ENCODE results near the gene FBXO21.

Gene FBXO21

DNA sequence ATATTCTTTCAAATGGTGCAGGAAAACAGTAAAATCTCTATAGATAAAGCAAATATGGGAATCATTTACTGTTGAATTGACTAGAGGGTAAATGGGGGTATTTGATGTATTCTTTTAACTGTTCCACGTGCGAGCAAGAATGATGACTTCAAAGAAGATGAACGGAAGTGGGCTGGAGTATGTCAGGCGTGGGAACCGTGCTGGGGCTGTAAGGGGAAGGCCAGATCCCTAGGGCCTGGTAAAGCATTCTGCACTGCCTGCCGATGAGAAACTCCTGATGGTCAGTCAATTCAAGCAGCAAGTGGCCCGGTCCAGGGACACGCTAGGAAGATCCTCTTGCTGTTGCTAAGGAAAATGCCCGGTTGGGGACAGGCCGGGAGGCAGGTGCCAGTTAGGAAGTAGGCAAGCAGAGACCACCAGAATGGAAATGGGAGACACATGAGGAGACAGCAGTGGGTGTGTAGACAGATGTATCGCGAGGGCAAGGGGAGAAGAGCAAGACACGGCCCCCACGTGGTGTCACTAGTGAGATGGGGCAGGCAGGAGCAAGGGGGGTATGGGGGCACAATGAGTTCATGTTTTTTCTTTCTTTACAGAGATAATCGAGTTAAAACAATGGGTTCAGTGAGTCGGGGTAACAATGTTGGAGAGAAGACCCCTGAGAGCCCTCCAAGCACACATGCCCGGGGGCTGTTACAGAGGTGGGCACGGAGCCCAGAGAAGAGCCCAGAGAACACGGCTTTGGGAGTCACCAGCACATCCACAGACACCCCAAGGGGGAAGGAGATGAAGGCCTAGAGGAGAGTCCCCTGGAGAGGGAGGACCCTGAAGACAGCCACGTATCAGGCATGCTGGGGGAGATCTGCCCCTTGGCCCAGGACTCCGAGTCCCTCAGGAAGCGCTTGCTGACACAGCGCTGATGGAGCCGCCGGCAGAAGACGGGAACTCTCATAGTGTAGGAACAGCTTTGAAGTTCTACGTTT, 37.2 kb downstream of the FBXO21 start (continued):
- TF ChIP-seq ZNF70 (CRISPR knock-in tag; IDR thresholded peaks at IDR 0.05), result no peak
- no peak for TF ChIP-seq ISL1 (CRISPR knock-in tag; IDR thresholded peaks at IDR 0.05)
- no peak for TF ChIP-seq CSDC2 (CRISPR knock-in tag; IDR thresholded peaks at IDR 0.05)
- TF ChIP-seq, protein P1, sequence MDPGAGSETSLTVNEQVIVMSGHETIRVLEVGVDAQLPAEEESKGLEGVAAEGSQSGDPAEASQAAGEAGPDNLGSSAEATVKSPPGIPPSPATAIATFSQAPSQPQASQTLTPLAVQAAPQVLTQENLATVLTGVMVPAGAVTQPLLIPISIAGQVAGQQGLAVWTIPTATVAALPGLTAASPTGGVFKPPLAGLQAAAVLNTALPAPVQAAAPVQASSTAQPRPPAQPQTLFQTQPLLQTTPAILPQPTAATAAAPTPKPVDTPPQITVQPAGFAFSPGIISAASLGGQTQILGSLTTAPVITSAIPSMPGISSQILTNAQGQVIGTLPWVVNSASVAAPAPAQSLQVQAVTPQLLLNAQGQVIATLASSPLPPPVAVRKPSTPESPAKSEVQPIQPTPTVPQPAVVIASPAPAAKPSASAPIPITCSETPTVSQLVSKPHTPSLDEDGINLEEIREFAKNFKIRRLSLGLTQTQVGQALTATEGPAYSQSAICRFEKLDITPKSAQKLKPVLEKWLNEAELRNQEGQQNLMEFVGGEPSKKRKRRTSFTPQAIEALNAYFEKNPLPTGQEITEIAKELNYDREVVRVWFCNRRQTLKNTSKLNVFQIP (CRISPR knock-in tag; IDR thresholded peaks at IDR 0.05; ENCODE audit: borderline replicate concordance, low read depth), result no peak
- TF ChIP-seq, protein P2, sequence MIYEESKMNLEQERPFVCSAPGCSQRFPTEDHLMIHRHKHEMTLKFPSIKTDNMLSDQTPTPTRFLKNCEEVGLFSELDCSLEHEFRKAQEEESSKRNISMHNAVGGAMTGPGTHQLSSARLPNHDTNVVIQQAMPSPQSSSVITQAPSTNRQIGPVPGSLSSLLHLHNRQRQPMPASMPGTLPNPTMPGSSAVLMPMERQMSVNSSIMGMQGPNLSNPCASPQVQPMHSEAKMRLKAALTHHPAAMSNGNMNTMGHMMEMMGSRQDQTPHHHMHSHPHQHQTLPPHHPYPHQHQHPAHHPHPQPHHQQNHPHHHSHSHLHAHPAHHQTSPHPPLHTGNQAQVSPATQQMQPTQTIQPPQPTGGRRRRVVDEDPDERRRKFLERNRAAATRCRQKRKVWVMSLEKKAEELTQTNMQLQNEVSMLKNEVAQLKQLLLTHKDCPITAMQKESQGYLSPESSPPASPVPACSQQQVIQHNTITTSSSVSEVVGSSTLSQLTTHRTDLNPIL (CRISPR knock-in tag; IDR thresholded peaks at IDR 0.05; ENCODE audit: low read depth), result no peak
- TF ChIP-seq ZNF565 (CRISPR knock-in tag; conservative IDR thresholded peaks at IDR 0.05; ENCODE audit: low read depth), result no peak
- no peak for TF ChIP-seq RARB (CRISPR knock-in tag; IDR thresholded peaks at IDR 0.05)
- no peak for TF ChIP-seq ZNF8 (CRISPR knock-in tag; IDR thresholded peaks at IDR 0.05)
- no peak for TF ChIP-seq BACH2 (CRISPR knock-in tag; IDR thresholded peaks at IDR 0.05; ENCODE audit: borderline replicate concordance)
- no peak for TF ChIP-seq GLIS3 (CRISPR knock-in tag; IDR thresholded peaks at IDR 0.05)

DNA sequence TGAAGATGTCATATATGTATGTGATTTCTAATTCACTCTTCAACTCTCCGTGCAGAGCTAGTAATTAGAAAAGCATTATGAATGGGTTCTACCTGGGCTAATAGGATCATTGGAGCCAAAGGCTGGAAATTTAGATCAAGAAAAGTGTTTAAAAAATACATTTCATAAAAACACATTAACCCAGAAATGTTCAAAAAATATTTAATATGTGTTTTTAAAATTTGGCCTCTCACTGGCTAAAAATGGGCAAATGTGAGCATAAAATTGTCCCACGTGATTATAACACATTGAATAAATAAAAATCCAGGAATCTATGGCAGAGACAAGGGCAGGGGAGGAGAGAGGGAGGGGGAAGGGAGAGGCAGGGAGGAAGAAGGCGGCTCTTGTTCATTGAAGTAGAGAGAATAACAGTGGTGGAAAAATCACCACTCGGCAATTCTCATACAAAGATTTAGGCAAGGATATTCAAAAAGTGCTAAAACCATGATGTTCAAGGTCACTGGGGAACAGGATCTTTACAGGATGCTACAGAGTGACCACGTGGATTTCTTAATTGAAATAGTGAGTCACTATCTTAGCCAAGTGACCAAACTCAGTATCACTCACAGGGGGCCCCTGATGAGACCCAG, 38.8 kb downstream of the FBXO21 start:
- ATAC-seq, result no peak
- TF ChIP-seq SNAI2 (CRISPR knock-in tag; IDR thresholded peaks at IDR 0.05) (no peak), ZNF8 (CRISPR knock-in tag; IDR thresholded peaks at IDR 0.05) (no peak), OSR1 (CRISPR knock-in tag; IDR thresholded peaks at IDR 0.05) (no peak), ZNF565 (CRISPR knock-in tag; conservative IDR thresholded peaks at IDR 0.05; ENCODE audit: low read depth) (no peak), CSDC2 (CRISPR knock-in tag; IDR thresholded peaks at IDR 0.05) (no peak), GLIS3 (CRISPR knock-in tag; IDR thresholded peaks at IDR 0.05) (no peak), ARNTL (CRISPR knock-in tag; IDR thresholded peaks at IDR 0.05; ENCODE audit: borderline replicate concordance, low read depth) (no peak), ZFP3 (CRISPR knock-in tag; IDR thresholded peaks at IDR 0.05) (no peak), TCF4 (CRISPR knock-in tag; IDR thresholded peaks at IDR 0.05; ENCODE audit: borderline replicate concordance) (no peak), ESRRG (CRISPR knock-in tag; IDR thresholded peaks at IDR 0.05) (no peak)
- TF ChIP-seq, protein P3, sequence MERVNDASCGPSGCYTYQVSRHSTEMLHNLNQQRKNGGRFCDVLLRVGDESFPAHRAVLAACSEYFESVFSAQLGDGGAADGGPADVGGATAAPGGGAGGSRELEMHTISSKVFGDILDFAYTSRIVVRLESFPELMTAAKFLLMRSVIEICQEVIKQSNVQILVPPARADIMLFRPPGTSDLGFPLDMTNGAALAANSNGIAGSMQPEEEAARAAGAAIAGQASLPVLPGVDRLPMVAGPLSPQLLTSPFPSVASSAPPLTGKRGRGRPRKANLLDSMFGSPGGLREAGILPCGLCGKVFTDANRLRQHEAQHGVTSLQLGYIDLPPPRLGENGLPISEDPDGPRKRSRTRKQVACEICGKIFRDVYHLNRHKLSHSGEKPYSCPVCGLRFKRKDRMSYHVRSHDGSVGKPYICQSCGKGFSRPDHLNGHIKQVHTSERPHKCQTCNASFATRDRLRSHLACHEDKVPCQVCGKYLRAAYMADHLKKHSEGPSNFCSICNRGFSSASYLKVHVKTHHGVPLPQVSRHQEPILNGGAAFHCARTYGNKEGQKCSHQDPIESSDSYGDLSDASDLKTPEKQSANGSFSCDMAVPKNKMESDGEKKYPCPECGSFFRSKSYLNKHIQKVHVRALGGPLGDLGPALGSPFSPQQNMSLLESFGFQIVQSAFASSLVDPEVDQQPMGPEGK (CRISPR knock-in tag; IDR thresholded peaks at IDR 0.05; ENCODE audit: borderline replicate concordance), result no peak

DNA sequence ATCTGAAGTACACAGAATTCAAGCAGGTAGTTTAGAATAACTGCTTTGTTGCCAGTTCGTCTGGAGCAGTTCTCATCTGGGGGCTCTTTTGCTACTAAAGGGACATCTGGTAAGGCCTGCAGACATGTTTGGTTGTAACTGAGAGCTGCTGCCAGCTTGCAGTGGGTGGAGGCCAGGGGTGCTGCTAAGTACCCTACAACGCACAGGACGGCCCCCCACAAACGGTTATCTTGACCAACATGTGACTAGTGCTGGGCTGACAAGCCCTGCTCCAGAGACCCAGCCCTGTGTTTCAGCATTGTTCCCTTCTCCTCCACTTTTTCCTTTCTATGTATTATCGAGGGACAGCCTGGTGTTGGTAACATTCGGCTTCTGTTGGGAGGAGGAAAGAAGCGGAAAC, 40.8 kb downstream of the FBXO21 start:
- no peak for ATAC-seq
- TF ChIP-seq, protein P1 (CRISPR knock-in tag; IDR thresholded peaks at IDR 0.05; ENCODE audit: borderline replicate concordance, low read depth), result no peak
- no peak for TF ChIP-seq PPARA (CRISPR knock-in tag; IDR thresholded peaks at IDR 0.05; ENCODE audit: borderline replicate concordance)
- TF ChIP-seq OSR1 (CRISPR knock-in tag; IDR thresholded peaks at IDR 0.05), result no peak
- TF ChIP-seq ARNTL (CRISPR knock-in tag; IDR thresholded peaks at IDR 0.05; ENCODE audit: borderline replicate concordance, low read depth), result no peak
- no peak for TF ChIP-seq TOX (CRISPR knock-in tag; IDR thresholded peaks at IDR 0.05; ENCODE audit: borderline replicate concordance)

DNA sequence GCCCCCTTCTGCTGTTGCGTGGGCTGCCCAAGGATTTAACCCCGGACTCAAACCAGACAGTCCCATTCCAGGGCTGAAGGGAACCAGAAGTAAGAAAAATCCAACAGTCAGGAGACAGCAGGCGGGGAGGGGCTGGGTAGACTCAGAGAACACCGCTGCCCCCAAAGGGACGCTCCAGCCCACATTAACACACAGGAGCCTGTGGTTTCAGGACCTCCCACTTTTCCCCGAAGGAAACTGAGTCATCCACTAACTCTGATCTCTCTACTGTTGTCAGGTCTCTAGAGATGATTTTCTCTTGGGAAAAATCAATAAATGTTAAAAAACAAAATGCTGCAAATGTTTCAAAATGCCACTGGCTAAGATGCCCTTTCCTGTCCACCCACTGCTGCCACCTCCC, 41.6 kb downstream of the FBXO21 start:
- no peak for ATAC-seq
- TF ChIP-seq ZNF8 (CRISPR knock-in tag; IDR thresholded peaks at IDR 0.05), result no peak
- no peak for TF ChIP-seq ESRRG (CRISPR knock-in tag; IDR thresholded peaks at IDR 0.05)
- TF ChIP-seq, protein P2 (CRISPR knock-in tag; IDR thresholded peaks at IDR 0.05; ENCODE audit: low read depth), result no peak
- no peak for TF ChIP-seq TCF4 (CRISPR knock-in tag; IDR thresholded peaks at IDR 0.05; ENCODE audit: borderline replicate concordance)
- TF ChIP-seq RARB (CRISPR knock-in tag; IDR thresholded peaks at IDR 0.05), result no peak
- TF ChIP-seq, protein P4, sequence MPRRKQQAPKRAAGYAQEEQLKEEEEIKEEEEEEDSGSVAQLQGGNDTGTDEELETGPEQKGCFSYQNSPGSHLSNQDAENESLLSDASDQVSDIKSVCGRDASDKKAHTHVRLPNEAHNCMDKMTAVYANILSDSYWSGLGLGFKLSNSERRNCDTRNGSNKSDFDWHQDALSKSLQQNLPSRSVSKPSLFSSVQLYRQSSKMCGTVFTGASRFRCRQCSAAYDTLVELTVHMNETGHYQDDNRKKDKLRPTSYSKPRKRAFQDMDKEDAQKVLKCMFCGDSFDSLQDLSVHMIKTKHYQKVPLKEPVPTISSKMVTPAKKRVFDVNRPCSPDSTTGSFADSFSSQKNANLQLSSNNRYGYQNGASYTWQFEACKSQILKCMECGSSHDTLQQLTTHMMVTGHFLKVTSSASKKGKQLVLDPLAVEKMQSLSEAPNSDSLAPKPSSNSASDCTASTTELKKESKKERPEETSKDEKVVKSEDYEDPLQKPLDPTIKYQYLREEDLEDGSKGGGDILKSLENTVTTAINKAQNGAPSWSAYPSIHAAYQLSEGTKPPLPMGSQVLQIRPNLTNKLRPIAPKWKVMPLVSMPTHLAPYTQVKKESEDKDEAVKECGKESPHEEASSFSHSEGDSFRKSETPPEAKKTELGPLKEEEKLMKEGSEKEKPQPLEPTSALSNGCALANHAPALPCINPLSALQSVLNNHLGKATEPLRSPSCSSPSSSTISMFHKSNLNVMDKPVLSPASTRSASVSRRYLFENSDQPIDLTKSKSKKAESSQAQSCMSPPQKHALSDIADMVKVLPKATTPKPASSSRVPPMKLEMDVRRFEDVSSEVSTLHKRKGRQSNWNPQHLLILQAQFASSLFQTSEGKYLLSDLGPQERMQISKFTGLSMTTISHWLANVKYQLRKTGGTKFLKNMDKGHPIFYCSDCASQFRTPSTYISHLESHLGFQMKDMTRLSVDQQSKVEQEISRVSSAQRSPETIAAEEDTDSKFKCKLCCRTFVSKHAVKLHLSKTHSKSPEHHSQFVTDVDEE (CRISPR knock-in tag; IDR thresholded peaks at IDR 0.05), result no peak
- no peak for TF ChIP-seq ISL1 (CRISPR knock-in tag; IDR thresholded peaks at IDR 0.05)
- TF ChIP-seq SNAI2 (CRISPR knock-in tag; IDR thresholded peaks at IDR 0.05), result no peak
- TF ChIP-seq ZFP3 (CRISPR knock-in tag; IDR thresholded peaks at IDR 0.05), result no peak
- no peak for TF ChIP-seq GLIS3 (CRISPR knock-in tag; IDR thresholded peaks at IDR 0.05)
- no peak for TF ChIP-seq PPARA (CRISPR knock-in tag; IDR thresholded peaks at IDR 0.05; ENCODE audit: borderline replicate concordance)

Measured in SK-N-SH treated with all-trans-retinoic acid at 6 μM for 48 hours (cell line).